Astrocyte of the spinal cord (primary cell): ENCODE measurements around the gene ARHGEF38.

Experiments used
- DNase-seq: peaks from one replicate; pipeline ENCODE4 v3.0.0; 2011; ENCODE audit warnings: low read depth, low spot score
- H3K4me3 ChIP-seq: 2 replicates; pipeline ENCODE4 v1.5.1; 2011; ENCODE audit warnings: low read depth, mild to moderate bottlenecking, low read length, moderate library complexity
- CTCF ChIP-seq: IDR thresholded peaks from 2 replicates; pipeline ENCODE4 v1.5.1; 2012; ENCODE audit warnings: low read depth, mild to moderate bottlenecking, low read length, inconsistent platforms
- in situ Hi-C: cut with HindIII; loops from 2 replicates; pipeline ENCODE4 v1.10.0; 2017; ENCODE audit warnings: low sequenced_read_pairs

ARHGEF38 gene

GRCh38 chr4:105588252-105588651, 35.8 kb downstream of the ARHGEF38 start:
- in situ Hi-C loops = no loop called here
- DNase-seq = no peak
- H3K4me3 ChIP-seq = no peak overlapping the region
- TF ChIP-seq CTCF = no peak

GRCh38 chr4:105591573-105591972, 39.2 kb downstream of the ARHGEF38 start:
- no peak overlapping the region for H3K4me3 ChIP-seq
- no peak for DNase-seq
- in situ Hi-C loops = no loop called here
- TF ChIP-seq CTCF = no peak

DNA sequence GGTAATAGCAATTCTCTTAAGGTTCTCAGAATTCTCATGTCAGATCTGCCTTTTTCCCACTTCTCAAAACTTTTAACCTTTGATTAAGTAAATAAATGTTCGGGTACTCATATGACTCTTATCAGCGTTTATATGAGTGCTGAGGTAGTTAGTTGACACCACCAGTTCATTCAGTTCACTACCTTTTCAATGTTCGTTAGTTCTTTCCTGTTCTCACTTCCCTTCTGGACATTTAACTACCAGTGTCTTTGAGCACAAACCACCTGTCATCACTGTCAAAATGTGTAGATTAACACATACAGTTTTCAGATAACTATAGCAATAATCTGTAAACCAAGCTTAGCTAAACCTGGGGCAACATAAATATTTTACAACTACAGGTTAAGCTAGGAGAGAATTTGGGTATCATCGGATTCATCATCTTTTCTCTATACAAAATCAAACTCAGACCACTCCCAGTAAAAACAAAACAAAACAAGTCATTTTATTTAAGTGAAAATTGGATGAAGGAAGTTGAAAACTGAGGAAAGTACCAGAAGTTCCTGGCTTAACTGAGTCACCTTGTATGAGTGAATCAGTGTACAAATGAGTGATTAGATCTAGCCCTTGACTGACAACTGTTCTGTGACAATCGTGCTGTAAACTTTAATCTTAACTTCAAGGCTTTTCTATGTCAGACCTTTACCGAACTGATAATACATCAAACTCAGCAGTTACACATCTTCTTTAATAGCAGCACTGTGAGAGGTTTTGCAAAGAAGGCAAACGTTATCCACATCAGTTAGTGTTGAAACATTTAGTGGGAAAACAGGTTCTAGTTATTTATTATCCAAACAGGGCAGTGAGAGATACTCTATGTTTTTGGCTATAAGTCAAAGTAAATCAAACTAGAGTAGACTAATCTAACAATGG, 41.9 kb downstream of the ARHGEF38 start:
- no peak for TF ChIP-seq CTCF
- in situ Hi-C loops = no loop called here

GRCh38 chr4:105596684-105597083, 44.3 kb downstream of the ARHGEF38 start:
- no peak overlapping the region for H3K4me3 ChIP-seq
- no peak for DNase-seq
- in situ Hi-C loops = no loop called here
- TF ChIP-seq CTCF = no peak

More for the DNA sequence above, 41.9 kb downstream of the ARHGEF38 start:
- H3K4me3 ChIP-seq = no peak overlapping the region
- no peak for DNase-seq

DNA sequence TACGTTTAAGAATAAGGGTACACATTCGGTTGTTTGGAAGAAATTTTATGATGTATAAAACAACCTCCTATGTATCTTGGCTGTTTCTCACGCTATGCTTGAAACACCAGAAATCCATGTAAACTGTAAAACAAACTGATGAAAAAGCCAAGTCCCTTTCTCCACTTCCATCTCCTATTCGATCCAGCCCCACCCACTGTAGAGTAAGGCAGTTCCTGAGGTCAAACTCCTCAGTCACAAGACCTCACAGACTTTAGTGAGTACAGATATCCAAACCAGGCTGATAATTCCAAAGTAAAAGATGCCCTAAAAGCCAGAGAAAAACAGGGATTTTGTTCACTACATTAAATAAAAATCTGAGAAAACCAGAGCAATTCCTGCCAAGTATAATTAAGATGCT, 45.6 kb downstream of the ARHGEF38 start:
- H3K4me3 ChIP-seq = no peak overlapping the region
- in situ Hi-C loops = no loop called here
- TF ChIP-seq CTCF = no peak
- no peak for DNase-seq

- DNase-seq = no peak
- TF ChIP-seq CTCF = no peak
- in situ Hi-C loops = no loop called here
- no peak overlapping the region for H3K4me3 ChIP-seq
Measured at GRCh38 chr4:105598787-105599186, 46.4 kb downstream of the ARHGEF38 start.
